Parathyroid adenoma (tissue), 2 donors: ENCODE measurements around the gene PARK7.

Experiments
- H2AFZ ChIP-seq: fragments of 300-600 bp; sonication (generic); one replicate; pipeline ENCODE4 v1.7.0; 2017; ENCODE audit warnings: antibody characterized with exemption, mild to moderate bottlenecking
- H3K27ac ChIP-seq: fragments of 300-600 bp; sonication (generic); one replicate; pipeline ENCODE4 v1.7.0; 2017
- H3K27me3 ChIP-seq: fragments of 300-600 bp; sonication (generic); one replicate; pipeline ENCODE4 v1.7.0; 2017; ENCODE audit warnings: low read length; ENCODE audit not compliant: control insufficient read depth, insufficient read depth
- H3K36me3 ChIP-seq: fragments of 300-600 bp; sonication (generic); one replicate; pipeline ENCODE4 v1.7.0; 2017; ENCODE audit warnings: low read length; ENCODE audit not compliant: control insufficient read depth, insufficient read depth
- H3K4me1 ChIP-seq: fragments of 300-600 bp; sonication (generic); one replicate; pipeline ENCODE4 v1.7.0; 2017; ENCODE audit warnings: control low read depth
- H3K4me2 ChIP-seq: fragments of 300-600 bp; sonication (generic); one replicate; pipeline ENCODE4 v1.7.0; 2017; ENCODE audit warnings: low read length
- H3K4me3 ChIP-seq: fragments of 300-600 bp; sonication (generic); one replicate; pipeline ENCODE4 v1.7.0; 2017; ENCODE audit warnings: low read depth, low read length
- H3K79me2 ChIP-seq: fragments of 300-600 bp; sonication (generic); one replicate; pipeline ENCODE4 v1.7.0; 2017; ENCODE audit warnings: control low read depth
- H3K9ac ChIP-seq: fragments of 300-600 bp; sonication (generic); one replicate; pipeline ENCODE4 v1.7.0; 2017; ENCODE audit warnings: mild to moderate bottlenecking
- H3K9me3 ChIP-seq: fragments of 300-600 bp; sonication (generic); one replicate; pipeline ENCODE4 v1.7.0; 2017; ENCODE audit warnings: low read length; ENCODE audit not compliant: control insufficient read depth
- TF ChIP-seq, protein P1 (sequence below): fragments of 300-600 bp; sonication (generic); IDR thresholded peaks from one replicate; pipeline ENCODE4 v1.7.0; 2017; ENCODE audit warnings: antibody characterized with exemption, mild to moderate bottlenecking
- donor health status: primary hyperparathyroidism.

PARK7 gene

DNA sequence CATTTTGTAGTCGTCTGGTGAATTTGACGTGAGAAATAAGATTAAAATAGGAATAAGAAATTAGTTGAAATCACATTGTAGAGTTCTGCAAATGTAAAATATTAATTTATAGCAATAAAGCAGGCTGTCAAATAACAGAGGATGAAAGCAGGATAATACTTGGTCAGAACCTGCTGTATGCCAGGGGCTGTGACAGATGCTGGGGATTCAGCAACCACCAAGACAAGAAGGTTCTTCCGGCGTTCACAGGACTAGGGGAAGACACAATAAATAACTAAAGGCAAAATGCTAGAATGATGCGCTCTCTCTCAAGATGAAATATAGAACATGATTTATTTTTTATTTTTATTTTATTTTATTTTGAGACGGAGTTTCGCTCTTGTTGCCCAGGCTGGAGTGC lies 6.8 kb upstream of the PARK7 start:
- H3K27me3 ChIP-seq = no peaks in the 10 kb centered on the region
- no peaks in the 10 kb centered on the region for H3K79me2 ChIP-seq
- TF ChIP-seq, protein P1, sequence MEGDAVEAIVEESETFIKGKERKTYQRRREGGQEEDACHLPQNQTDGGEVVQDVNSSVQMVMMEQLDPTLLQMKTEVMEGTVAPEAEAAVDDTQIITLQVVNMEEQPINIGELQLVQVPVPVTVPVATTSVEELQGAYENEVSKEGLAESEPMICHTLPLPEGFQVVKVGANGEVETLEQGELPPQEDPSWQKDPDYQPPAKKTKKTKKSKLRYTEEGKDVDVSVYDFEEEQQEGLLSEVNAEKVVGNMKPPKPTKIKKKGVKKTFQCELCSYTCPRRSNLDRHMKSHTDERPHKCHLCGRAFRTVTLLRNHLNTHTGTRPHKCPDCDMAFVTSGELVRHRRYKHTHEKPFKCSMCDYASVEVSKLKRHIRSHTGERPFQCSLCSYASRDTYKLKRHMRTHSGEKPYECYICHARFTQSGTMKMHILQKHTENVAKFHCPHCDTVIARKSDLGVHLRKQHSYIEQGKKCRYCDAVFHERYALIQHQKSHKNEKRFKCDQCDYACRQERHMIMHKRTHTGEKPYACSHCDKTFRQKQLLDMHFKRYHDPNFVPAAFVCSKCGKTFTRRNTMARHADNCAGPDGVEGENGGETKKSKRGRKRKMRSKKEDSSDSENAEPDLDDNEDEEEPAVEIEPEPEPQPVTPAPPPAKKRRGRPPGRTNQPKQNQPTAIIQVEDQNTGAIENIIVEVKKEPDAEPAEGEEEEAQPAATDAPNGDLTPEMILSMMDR = no peak
- H3K9ac ChIP-seq = no peak overlapping the region
- H3K4me3 ChIP-seq = peak overlapping the region; percentile 93
- peak overlapping the region; percentile 99 for H3K4me2 ChIP-seq
- no peaks in the 10 kb centered on the region for H3K4me1 ChIP-seq
- no peaks in the 10 kb centered on the region for H3K36me3 ChIP-seq
- peak overlapping the region; percentile 78 for H3K27ac ChIP-seq
- no peaks in the 10 kb centered on the region for H3K9me3 ChIP-seq
- peak overlapping the region; percentile 99 for H2AFZ ChIP-seq

DNA sequence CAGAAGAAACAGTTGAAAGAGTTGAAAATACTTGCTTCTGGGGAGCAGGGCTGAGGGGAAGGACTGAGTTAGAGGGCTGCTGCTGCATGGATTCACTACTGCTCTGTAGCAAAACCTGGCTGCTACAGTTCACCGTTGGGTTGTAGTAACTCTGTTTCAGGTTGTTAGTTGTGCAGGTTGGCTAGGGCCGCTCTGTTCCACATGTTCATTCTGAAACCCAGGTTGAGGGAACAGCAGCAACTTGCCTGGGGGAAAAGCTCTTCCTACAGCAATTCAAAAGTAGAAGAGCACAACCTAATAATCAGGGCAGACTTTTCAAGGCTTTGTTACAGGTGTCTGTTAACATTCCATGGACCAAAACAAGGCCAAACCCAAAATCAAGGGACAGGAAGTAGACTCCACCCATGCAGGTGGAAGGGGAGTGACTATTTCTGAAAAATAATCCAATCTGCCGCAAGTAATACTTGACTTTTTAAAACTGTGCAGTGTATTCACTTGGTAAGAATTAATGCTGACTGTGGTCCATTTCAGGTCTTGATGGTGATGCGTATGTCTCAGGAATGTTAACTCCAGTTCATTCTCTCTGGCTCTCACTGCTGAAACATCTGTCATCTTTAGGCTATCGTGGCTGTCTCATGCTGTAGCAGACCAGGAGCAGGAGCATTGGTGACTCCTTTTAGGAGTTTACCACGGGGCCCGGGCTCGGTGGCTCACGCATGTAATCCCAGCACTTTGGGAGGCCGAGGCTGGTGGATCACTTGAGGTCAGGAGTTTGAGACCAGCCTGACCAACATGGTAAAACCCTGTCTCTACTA lies 5.1 kb upstream of the PARK7 start:
- Histone ChIP-seq H3K9me3 (no peaks in the 10 kb centered on the region), H3K36me3 (no peaks in the 10 kb centered on the region), H3K27me3 (no peaks in the 10 kb centered on the region), H3K79me2 (no peaks in the 10 kb centered on the region), H2AFZ (no peak overlapping the region), H3K27ac (no peak overlapping the region), H3K4me2 (no peak overlapping the region), H3K9ac (no peak overlapping the region), H3K4me1 (no peaks in the 10 kb centered on the region), H3K4me3 (no peak overlapping the region)
- TF ChIP-seq, protein P1 = no peak

DNA sequence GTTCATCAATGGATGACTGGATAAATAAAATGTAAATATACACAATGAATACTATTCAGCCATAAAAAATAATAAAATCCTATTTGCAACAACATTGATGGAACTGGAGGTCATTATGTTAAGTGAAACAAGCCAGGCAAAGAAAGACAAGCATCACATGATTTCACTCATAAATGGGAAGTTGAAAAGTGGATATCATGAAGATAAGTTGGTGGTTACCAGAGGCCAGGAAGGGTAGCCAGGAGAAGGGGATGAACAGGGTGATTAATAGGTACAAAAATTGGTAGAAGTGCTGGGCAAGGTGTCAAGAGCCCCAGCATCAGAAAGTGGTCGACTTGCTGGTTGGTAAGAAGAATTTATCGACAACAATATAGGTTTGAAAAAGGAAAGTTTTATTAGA lies 1.3 kb upstream of the PARK7 start:
- TF ChIP-seq, protein P1 = no peak
- H3K27ac ChIP-seq = peak overlapping the region; percentile 92
- H3K4me2 ChIP-seq = no peak overlapping the region
- H2AFZ ChIP-seq = no peak overlapping the region
- H3K36me3 ChIP-seq = no peaks in the 10 kb centered on the region
- no peaks in the 10 kb centered on the region for H3K4me1 ChIP-seq
- no peaks in the 10 kb centered on the region for H3K27me3 ChIP-seq
- H3K9ac ChIP-seq = no peak overlapping the region
- peaks cover 18% of the 10 kb centered on the region for H3K79me2 ChIP-seq
- H3K9me3 ChIP-seq = no peaks in the 10 kb centered on the region
- H3K4me3 ChIP-seq = no peak overlapping the region

DNA sequence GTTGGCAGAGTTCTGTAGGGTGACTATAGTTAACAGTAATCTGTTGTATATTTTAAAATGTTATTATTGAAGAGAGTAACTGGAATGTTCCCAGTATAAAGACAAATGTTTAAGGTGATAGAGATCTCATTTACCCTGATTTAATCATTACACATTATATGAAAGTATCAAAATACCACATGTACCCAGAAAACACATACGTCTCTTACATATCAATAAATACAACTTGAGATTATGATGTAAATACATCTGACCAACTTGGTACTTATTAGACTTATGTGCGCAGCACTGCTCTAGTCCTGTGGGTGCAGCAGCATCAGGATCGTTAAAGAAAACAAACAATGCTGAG lies 670 bp upstream of the PARK7 start:
- H3K9ac ChIP-seq = peak overlapping the region; percentile 72
- peak overlapping the region; percentile 92 for H3K27ac ChIP-seq
- no peaks in the 10 kb centered on the region for H3K27me3 ChIP-seq
- H3K4me1 ChIP-seq = no peaks in the 10 kb centered on the region
- H2AFZ ChIP-seq = peak overlapping the region; percentile 74
- peak overlapping the region; percentile 87 for H3K4me3 ChIP-seq
- no peaks in the 10 kb centered on the region for H3K36me3 ChIP-seq
- peaks cover 19% of the 10 kb centered on the region for H3K79me2 ChIP-seq
- no peaks in the 10 kb centered on the region for H3K9me3 ChIP-seq
- peak overlapping the region; percentile 80 for H3K4me2 ChIP-seq
- TF ChIP-seq, protein P1 = no peak

DNA sequence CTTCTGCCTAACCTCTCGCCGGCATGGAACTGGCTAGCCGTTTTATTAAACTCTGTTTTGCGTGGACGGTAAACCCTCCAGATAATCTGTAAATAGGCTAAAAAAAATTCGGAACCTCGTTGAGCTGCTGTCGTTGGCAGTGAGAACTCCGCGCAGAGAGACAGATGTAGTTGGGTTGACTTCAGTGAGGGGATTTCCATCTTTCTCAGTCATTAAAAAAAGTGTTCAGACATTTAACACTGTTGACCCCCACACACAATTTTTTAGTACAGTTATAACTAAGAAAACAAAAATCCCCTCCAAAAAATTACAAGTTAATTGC lies 464 bp downstream of the PARK7 start:
- Histone ChIP-seq H3K9me3 (no peaks in the 10 kb centered on the region), H3K9ac (no peak overlapping the region), H2AFZ (peak overlapping the region; percentile 83), H3K79me2 (peaks cover 21% of the 10 kb centered on the region), H3K27me3 (no peaks in the 10 kb centered on the region), H3K4me3 (peak overlapping the region; percentile 87), H3K4me2 (peak overlapping the region; percentile 96), H3K27ac (peak overlapping the region; percentile 92), H3K36me3 (no peaks in the 10 kb centered on the region), H3K4me1 (peaks cover 1% of the 10 kb centered on the region)
- TF ChIP-seq, protein P1 = no peak
